Astrocyte (in vitro differentiated cells and primary cell): Measurements from ENCODE around the gene TEX36. TPM values are rescaled to one million over a fixed set of nuclear protein-coding genes. Genes with fewer than 3 reads are reported as not detected.
A peak's percentile ranks its signal among the peaks of the same experiment; 100 is the strongest.
"Not testable (repeated sequence)": the region's sequence is repeated elsewhere in the genome, so short reads cannot be mapped to it uniquely, and the experiment has no call there.

Source experiments
- DNase-seq: peaks from one replicate; pipeline ENCODE4 v3.0.0-alpha.2; 2010; ENCODE audit warnings: low read depth
- FAIRE-seq: peaks from 2 replicates; lab custom pipeline; 2011; peaks lifted over from hg19 to GRCh38; lab: Jason Lieb, UNC
- H2AFZ ChIP-seq: 2 replicates; pipeline ENCODE4 v1.6.0; 2012; ENCODE audit warnings: low read depth, low read length, inconsistent platforms
- H3K27ac ChIP-seq: 2 replicates; pipeline ENCODE4 v1.5.1; 2011; ENCODE audit warnings: low read depth, low read length, inconsistent platforms
- H3K27me3 ChIP-seq: 2 replicates; pipeline ENCODE4 v1.6.0; 2011; ENCODE audit warnings: low read length, inconsistent platforms; ENCODE audit not compliant: insufficient read depth
- H3K36me3 ChIP-seq: 2 replicates; pipeline ENCODE4 v1.5.1; 2011; ENCODE audit warnings: low read length, inconsistent platforms; ENCODE audit not compliant: insufficient read depth
- H3K4me1 ChIP-seq: 2 replicates; pipeline ENCODE4 v1.5.1; 2011; ENCODE audit warnings: low read length, inconsistent platforms; ENCODE audit not compliant: insufficient read depth
- H3K4me2 ChIP-seq: 2 replicates; pipeline ENCODE4 v1.6.0; 2012; ENCODE audit warnings: low read length, inconsistent platforms
- H3K4me3 ChIP-seq: 2 replicates; pipeline ENCODE4 v1.5.1; 2011; ENCODE audit warnings: low read depth, mild to moderate bottlenecking, low read length, inconsistent platforms; ENCODE audit not compliant: insufficient read depth
- H3K79me2 ChIP-seq: 2 replicates; pipeline ENCODE4 v1.6.0; 2012; ENCODE audit warnings: mild to moderate bottlenecking, low read length, inconsistent platforms; ENCODE audit not compliant: insufficient read depth
- H3K9ac ChIP-seq: 2 replicates; pipeline ENCODE4 v1.6.0; 2012; ENCODE audit warnings: mild to moderate bottlenecking, low read length, inconsistent platforms
- H3K9me3 ChIP-seq: 2 replicates; pipeline ENCODE4 v1.5.1; 2012; ENCODE audit warnings: low read depth, mild to moderate bottlenecking, low read length, inconsistent platforms; ENCODE audit not compliant: insufficient read depth
- H4K20me1 ChIP-seq: 2 replicates; pipeline ENCODE4 v1.6.0; 2012; ENCODE audit warnings: low read length, inconsistent platforms; ENCODE audit not compliant: insufficient read depth
- H3K27ac Mint-ChIP-seq: one replicate; pipeline ENCODE4 v1.8.0; 2021; ENCODE audit warnings: mild to moderate bottlenecking, mixed read lengths; ENCODE audit not compliant: unreplicated experiment
- H3K27me3 Mint-ChIP-seq: one replicate; pipeline ENCODE4 v1.8.0; 2021; ENCODE audit warnings: low read depth, mixed read lengths; ENCODE audit not compliant: unreplicated experiment
- H3K36me3 Mint-ChIP-seq: one replicate; pipeline ENCODE4 v1.8.0; 2021; ENCODE audit warnings: low read depth, mixed read lengths; ENCODE audit not compliant: unreplicated experiment
- H3K4me1 Mint-ChIP-seq: one replicate; pipeline ENCODE4 v1.8.0; 2021; ENCODE audit warnings: low read depth, mixed read lengths; ENCODE audit not compliant: unreplicated experiment
- H3K4me3 Mint-ChIP-seq: one replicate; pipeline ENCODE4 v1.8.0; 2021; ENCODE audit warnings: mild to moderate bottlenecking, moderate library complexity, mixed read lengths; ENCODE audit not compliant: unreplicated experiment
- H3K9me3 Mint-ChIP-seq: one replicate; pipeline ENCODE4 v1.8.0; 2021; ENCODE audit warnings: mild to moderate bottlenecking, mixed read lengths; ENCODE audit not compliant: unreplicated experiment
- CTCF ChIP-seq: IDR thresholded peaks from 2 replicates; pipeline ENCODE4 v1.5.1; 2011; ENCODE audit warnings: low read depth, mild to moderate bottlenecking, inconsistent platforms, low read length, moderate library complexity; ENCODE audit not compliant: insufficient read depth
- EZH2 ChIP-seq: IDR thresholded peaks from 2 replicates; pipeline ENCODE4 v1.6.1; 2012; ENCODE audit warnings: mild to moderate bottlenecking, low read length, inconsistent platforms; ENCODE audit not compliant: insufficient read depth
- total RNA-seq: library from RNA; stranded (reverse); gene quantifications from 2 replicates; pipeline ENCODE4 v1.2.1, GENCODE V29; 2021

Gene TEX36
- total RNA-seq, 1 donor from 2014 or later = not detected

GRCh38 chr10:125661431-125661940 lies 21.5 kb downstream of the TEX36 start:
- TF ChIP-seq CTCF (no peak), EZH2 (no peak)
- FAIRE-seq (no peak), DNase-seq (no peak)
- peaks cover 6% of the 10 kb centered on the region for H3K27me3 Mint-ChIP-seq
- peaks cover 8% of the 10 kb centered on the region for H3K4me1 Mint-ChIP-seq
- H3K4me3 ChIP-seq = no peak overlapping the region
- peak overlapping the region; percentile 50 for H3K27ac Mint-ChIP-seq
- no peaks in the 10 kb centered on the region for H3K36me3 ChIP-seq
- H3K9ac ChIP-seq = no peak overlapping the region
- no peaks in the 10 kb centered on the region for H4K20me1 ChIP-seq
- H3K27me3 ChIP-seq = no peaks in the 10 kb centered on the region
- H3K9me3 Mint-ChIP-seq = peaks cover 2% of the 10 kb centered on the region
- peaks cover 14% of the 10 kb centered on the region for H3K4me1 ChIP-seq
- no peaks in the 10 kb centered on the region for H3K79me2 ChIP-seq
- H3K4me3 Mint-ChIP-seq = no peak overlapping the region
- no peaks in the 10 kb centered on the region for H3K9me3 ChIP-seq
- no peaks in the 10 kb centered on the region for H3K36me3 Mint-ChIP-seq
- no peak overlapping the region for H3K27ac ChIP-seq
- H3K4me2 ChIP-seq = peak overlapping the region; percentile 37
- H2AFZ ChIP-seq = no peak overlapping the region

- no peak for TF ChIP-seq CTCF
- TF ChIP-seq EZH2 = no peak
- no peak for DNase-seq
- H3K4me1 Mint-ChIP-seq = peaks cover 8% of the 10 kb centered on the region
These were observed 23.9 kb downstream of the TEX36 start for GRCh38 chr10:125659071-125659470.

GRCh38 chr10:125656523-125656922 lies 26.4 kb downstream of the TEX36 start:
- Histone ChIP-seq H3K4me1 (peaks cover under 1% of the 10 kb centered on the region), H4K20me1 (no peaks in the 10 kb centered on the region), H3K79me2 (no peaks in the 10 kb centered on the region), H3K4me3 (no peak overlapping the region), H3K27me3 (no peaks in the 10 kb centered on the region), H3K27ac (no peak overlapping the region), H3K4me2 (no peak overlapping the region), H2AFZ (no peak overlapping the region), H3K36me3 (no peaks in the 10 kb centered on the region), H3K9ac (no peak overlapping the region), H3K9me3 (no peaks in the 10 kb centered on the region)
- no peak overlapping the region for H3K4me3 Mint-ChIP-seq
- TF ChIP-seq EZH2 (no peak), CTCF (no peak)
- DNase-seq = no peak
- peaks cover 3% of the 10 kb centered on the region for H3K9me3 Mint-ChIP-seq
- no peak for FAIRE-seq
- H3K4me1 Mint-ChIP-seq = no peaks in the 10 kb centered on the region
- no peaks in the 10 kb centered on the region for H3K36me3 Mint-ChIP-seq
- H3K27ac Mint-ChIP-seq = no peak overlapping the region
- no peaks in the 10 kb centered on the region for H3K27me3 Mint-ChIP-seq

More at GRCh38 chr10:125659071-125659470, 23.9 kb downstream of the TEX36 start:
- Histone ChIP-seq H3K9ac (no peak overlapping the region), H3K27me3 (no peaks in the 10 kb centered on the region), H2AFZ (no peak overlapping the region), H3K79me2 (no peaks in the 10 kb centered on the region), H4K20me1 (no peaks in the 10 kb centered on the region), H3K4me2 (no peak overlapping the region), H3K36me3 (no peaks in the 10 kb centered on the region), H3K27ac (no peak overlapping the region), H3K9me3 (no peaks in the 10 kb centered on the region), H3K4me1 (peaks cover 14% of the 10 kb centered on the region), H3K4me3 (no peak overlapping the region)
- Mint-ChIP-seq H3K27me3 (no peaks in the 10 kb centered on the region), H3K4me3 (no peak overlapping the region), H3K36me3 (no peaks in the 10 kb centered on the region), H3K27ac (no peak overlapping the region), H3K9me3 (peaks cover 2% of the 10 kb centered on the region)
- no peak for FAIRE-seq

- peaks cover 18% of the 10 kb centered on the region for H3K27me3 Mint-ChIP-seq
- H3K36me3 ChIP-seq, H2AFZ ChIP-seq, H3K36me3 Mint-ChIP-seq, H3K4me1 ChIP-seq, H3K9me3 ChIP-seq, H3K79me2 ChIP-seq, H3K27ac Mint-ChIP-seq, H3K4me3 Mint-ChIP-seq, H3K27me3 ChIP-seq, H3K27ac ChIP-seq, H3K4me3 ChIP-seq, DNase-seq, H3K9ac ChIP-seq, H3K4me2 ChIP-seq, FAIRE-seq, H4K20me1 ChIP-seq, H3K9me3 Mint-ChIP-seq, H3K4me1 Mint-ChIP-seq: not testable (repeated sequence)
These were observed 29.9 kb downstream of the TEX36 start for GRCh38 chr10:125653113-125653512.
